Measurements from ENCODE around the gene UBE2H. TPM values are rescaled to one million over a fixed set of nuclear protein-coding genes. Genes with fewer than 3 reads are reported as not detected.

The UBE2H gene
- total and polyA plus RNA-seq, 10 of the 15 experiments (the other 5 are each of a cell fraction or from before 2014, with no cell fraction given), result 15.6 to 75.5 (median 32.8) TPM

DNA sequence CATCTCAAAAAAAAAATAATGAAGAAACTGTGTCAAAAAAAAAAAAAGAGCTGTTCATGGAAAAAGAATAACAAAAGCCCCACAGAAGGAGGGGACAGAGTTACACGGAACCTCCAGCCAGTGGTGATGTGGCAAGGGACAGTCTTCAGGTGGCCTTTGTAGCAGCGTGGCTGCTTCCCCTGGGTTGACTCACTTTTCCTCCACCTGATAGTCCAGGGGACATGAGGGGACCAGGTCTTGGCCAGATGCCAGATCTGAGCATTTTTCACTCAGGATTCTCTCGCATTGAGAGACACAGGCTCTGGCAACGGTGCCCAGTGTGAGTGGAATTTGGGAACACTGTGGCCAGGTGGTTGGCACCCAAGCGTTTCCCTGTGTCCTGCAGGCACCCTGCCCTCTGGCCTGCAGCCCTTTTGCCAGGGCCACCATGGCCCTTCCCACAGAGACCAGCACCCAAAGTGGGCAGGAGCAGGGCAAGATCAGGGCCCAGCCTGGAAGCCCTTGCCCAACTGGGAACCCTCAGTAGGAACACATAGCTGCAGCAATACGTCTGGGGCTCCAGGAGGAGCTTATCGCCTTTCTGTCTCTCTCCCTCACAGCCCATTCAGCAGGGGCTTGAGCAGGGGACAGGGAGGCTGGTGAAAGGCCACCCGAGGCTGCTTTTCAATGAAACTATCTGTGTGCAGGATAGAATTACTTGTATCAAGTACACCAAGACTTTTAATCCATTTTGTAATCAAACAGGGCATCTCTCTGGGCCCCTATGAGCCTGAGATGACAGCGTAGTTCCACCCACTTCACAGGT is 159.1 kb downstream of the UBE2H start:
- H3K9me3 ChIP-seq (replicated peaks; ENCODE audit: control insufficient read depth, insufficient read depth, low read length), result no peaks in the 10 kb centered on the region
- H3K4me3 ChIP-seq, result no peak overlapping the region
- H3K36me3 ChIP-seq (ENCODE audit: control insufficient read depth in 2 of 2, insufficient read depth in 2 of 2, low read length in 1 of 2), result no peaks in the 10 kb centered on the region
- no peak overlapping the region for H3K9ac ChIP-seq (ENCODE audit: control insufficient read depth, insufficient read depth, low read length)
- TF ChIP-seq FOXM1 (IDR thresholded peaks at IDR 0.05; ENCODE audit: low read depth, low read length) (no peak), BMI1 (IDR thresholded peaks at IDR 0.05; ENCODE audit: borderline replicate concordance) (no peak), STAT1 (conservative IDR thresholded peaks at IDR 0.05) (no peak)
- no peaks in the 10 kb centered on the region; a peak in 2 of 4 replicates for H3K27me3 ChIP-seq (replicated peaks in 1 of 2; ENCODE audit: control insufficient read depth in 2 of 2, insufficient read depth in 2 of 2, low read length in 1 of 2)
- WGBS (ENCODE audit: insufficient coverage, insufficient replicate concordance, low lambda C conversion rate, missing lambda C conversion rate), result 26% methylated on average over 9 of the region's 9 CpGs
- H2AFZ ChIP-seq (ENCODE audit: control insufficient read depth, low read depth, low read length), result no peak overlapping the region
- RAD21 ChIA-PET (ENCODE audit: unreplicated experiment), result interaction anchor here (0.7 kb wide), 1 partner anchor 160 kb away, joined by 3 read pairs; no protein-coding TSS in a partner anchor
- intact Hi-C loops (cut with micrococcal nuclease; ENCODE audit: unreplicated experiment), result no loop called here
- no peak for ATAC-seq
- H3K4me2 ChIP-seq (ENCODE audit: control insufficient read depth, insufficient read depth), result no peak overlapping the region
- POLR2A ChIA-PET, result no interaction called here
- DNase-seq (ENCODE audit: low read depth, low spot score), result no peak
- no TSS peak for BruUV-seq (replicated peaks)
- in situ Hi-C loops (cut with MboI), result no loop called here
- FAIRE-seq, result no peak
- CTCF ChIA-PET, result no interaction called here
- H4K20me1 ChIP-seq (ENCODE audit: control insufficient read depth, insufficient read depth), result no peaks in the 10 kb centered on the region
- H3K79me2 ChIP-seq (ENCODE audit: control insufficient read depth, insufficient read depth, low read length), result no peaks in the 10 kb centered on the region
- H3K4me1 ChIP-seq (ENCODE audit: control insufficient read depth, insufficient read depth, low read length), result no peaks in the 10 kb centered on the region
- SMC1A ChIA-PET (ENCODE audit: uncharacterized antibody, unreplicated experiment), result interaction anchor here (1.1 kb wide), 1 partner anchor 21 kb away, joined by 4 read pairs; no protein-coding TSS in a partner anchor
- H3K27ac ChIP-seq (ENCODE audit: control insufficient read depth, insufficient read depth), result no peak overlapping the region

DNA sequence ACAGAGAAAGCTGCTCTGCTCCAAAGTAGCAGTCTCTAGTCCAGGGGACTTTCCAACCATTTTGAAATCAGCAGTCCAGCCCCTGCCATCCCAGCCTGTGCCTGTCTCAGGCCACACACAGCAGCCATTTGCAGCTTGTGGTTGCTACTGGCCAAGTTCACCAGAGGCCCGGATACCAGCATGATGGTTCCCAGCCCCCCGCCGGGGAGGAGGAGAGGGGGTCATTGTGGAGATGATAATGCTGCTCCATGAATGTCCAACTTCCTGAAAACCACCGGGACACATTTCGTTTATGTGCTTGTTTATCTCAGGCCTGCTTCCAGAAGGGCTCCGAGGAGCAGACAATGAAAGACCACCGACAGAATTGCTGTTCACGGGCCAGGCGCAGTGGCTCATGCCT is 160.0 kb downstream of the UBE2H start:
- ChIA-PET RAD21 (ENCODE audit: unreplicated experiment) (interaction anchor here (0.7 kb wide), 1 partner anchor 159 kb away, joined by 3 read pairs; no protein-coding TSS in a partner anchor), POLR2A (no interaction called here), SMC1A (ENCODE audit: uncharacterized antibody, unreplicated experiment) (no interaction called here), CTCF (no interaction called here)
- H3K27me3 ChIP-seq (replicated peaks in 1 of 2; ENCODE audit: control insufficient read depth in 2 of 2, insufficient read depth in 2 of 2, low read length in 1 of 2), result no peaks in the 10 kb centered on the region; a peak in 2 of 4 replicates
- no peaks in the 10 kb centered on the region for H3K4me1 ChIP-seq (ENCODE audit: control insufficient read depth, insufficient read depth, low read length)
- in situ Hi-C loops (cut with MboI), result no loop called here
- 72% methylated on average over 9 of the region's 9 CpGs for WGBS (ENCODE audit: insufficient coverage, insufficient replicate concordance, low lambda C conversion rate, missing lambda C conversion rate)
- no peak overlapping the region for H3K27ac ChIP-seq (ENCODE audit: control insufficient read depth, insufficient read depth)
- H4K20me1 ChIP-seq (ENCODE audit: control insufficient read depth, insufficient read depth), result no peaks in the 10 kb centered on the region
- H3K9ac ChIP-seq (ENCODE audit: control insufficient read depth, insufficient read depth, low read length), result no peak overlapping the region
- no peaks in the 10 kb centered on the region for H3K9me3 ChIP-seq (replicated peaks; ENCODE audit: control insufficient read depth, insufficient read depth, low read length)
- no peak overlapping the region for H3K4me3 ChIP-seq
- BruUV-seq (replicated peaks), result no TSS peak
- FAIRE-seq, result no peak
- ATAC-seq, result no peak; the same call in 2 of the 3 replicates
- no peak for DNase-seq (ENCODE audit: low read depth, low spot score)
- H2AFZ ChIP-seq (ENCODE audit: control insufficient read depth, low read depth, low read length), result no peak overlapping the region
- H3K79me2 ChIP-seq (ENCODE audit: control insufficient read depth, insufficient read depth, low read length), result no peaks in the 10 kb centered on the region
- H3K36me3 ChIP-seq (ENCODE audit: control insufficient read depth in 2 of 2, insufficient read depth in 2 of 2, low read length in 1 of 2), result no peaks in the 10 kb centered on the region
- no peak overlapping the region for H3K4me2 ChIP-seq (ENCODE audit: control insufficient read depth, insufficient read depth)
- intact Hi-C loops (cut with micrococcal nuclease; ENCODE audit: unreplicated experiment), result no loop called here
- TF ChIP-seq REST (IDR thresholded peaks at IDR 0.05; ENCODE audit: low read depth, low read length), result no peak
- TF ChIP-seq, protein P1, sequence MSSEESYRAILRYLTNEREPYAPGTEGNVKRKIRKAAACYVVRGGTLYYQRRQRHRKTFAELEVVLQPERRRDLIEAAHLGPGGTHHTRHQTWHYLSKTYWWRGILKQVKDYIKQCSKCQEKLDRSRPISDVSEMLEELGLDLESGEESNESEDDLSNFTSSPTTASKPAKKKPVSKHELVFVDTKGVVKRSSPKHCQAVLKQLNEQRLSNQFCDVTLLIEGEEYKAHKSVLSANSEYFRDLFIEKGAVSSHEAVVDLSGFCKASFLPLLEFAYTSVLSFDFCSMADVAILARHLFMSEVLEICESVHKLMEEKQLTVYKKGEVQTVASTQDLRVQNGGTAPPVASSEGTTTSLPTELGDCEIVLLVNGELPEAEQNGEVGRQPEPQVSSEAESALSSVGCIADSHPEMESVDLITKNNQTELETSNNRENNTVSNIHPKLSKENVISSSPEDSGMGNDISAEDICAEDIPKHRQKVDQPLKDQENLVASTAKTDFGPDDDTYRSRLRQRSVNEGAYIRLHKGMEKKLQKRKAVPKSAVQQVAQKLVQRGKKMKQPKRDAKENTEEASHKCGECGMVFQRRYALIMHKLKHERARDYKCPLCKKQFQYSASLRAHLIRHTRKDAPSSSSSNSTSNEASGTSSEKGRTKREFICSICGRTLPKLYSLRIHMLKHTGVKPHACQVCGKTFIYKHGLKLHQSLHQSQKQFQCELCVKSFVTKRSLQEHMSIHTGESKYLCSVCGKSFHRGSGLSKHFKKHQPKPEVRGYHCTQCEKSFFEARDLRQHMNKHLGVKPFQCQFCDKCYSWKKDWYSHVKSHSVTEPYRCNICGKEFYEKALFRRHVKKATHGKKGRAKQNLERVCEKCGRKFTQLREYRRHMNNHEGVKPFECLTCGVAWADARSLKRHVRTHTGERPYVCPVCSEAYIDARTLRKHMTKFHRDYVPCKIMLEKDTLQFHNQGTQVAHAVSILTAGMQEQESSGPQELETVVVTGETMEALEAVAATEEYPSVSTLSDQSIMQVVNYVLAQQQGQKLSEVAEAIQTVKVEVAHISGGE (CRISPR knock-in tag; IDR thresholded peaks at IDR 0.05), result no peak
- no peak for TF ChIP-seq ZZZ3 (IDR thresholded peaks at IDR 0.05; ENCODE audit: control insufficient read depth, insufficient read length, low read depth)
- no peak for TF ChIP-seq ZBED1 (IDR thresholded peaks at IDR 0.05; ENCODE audit: borderline replicate concordance)
- TF ChIP-seq MYC (IDR thresholded peaks at IDR 0.05; ENCODE audit: insufficient read depth, insufficient read length, insufficient replicate concordance, low read length, severe bottlenecking), result no peak
- no peak for TF ChIP-seq SMAD5 (IDR thresholded peaks at IDR 0.05; ENCODE audit: low read depth)
- no peak for TF ChIP-seq CBFB (IDR thresholded peaks at IDR 0.05; ENCODE audit: low read depth)

All from GM12878 (cell line).